Cardiac ventricle fibroblast (primary cell): Measurements from ENCODE around the gene CUL7. TPM values are rescaled to one million over a fixed set of nuclear protein-coding genes. Genes with fewer than 3 reads are reported as not detected.

Source experiments
- total RNA-seq: library from RNA; depleted of rRNA; stranded (reverse); fragments of >200 nt; gene quantifications from 2 replicates; pipeline ENCODE4 v1.2.3, GENCODE V29; 2015

Gene CUL7
- total RNA-seq: 33.3 and 36.4 TPM in 2 replicates

DNA sequence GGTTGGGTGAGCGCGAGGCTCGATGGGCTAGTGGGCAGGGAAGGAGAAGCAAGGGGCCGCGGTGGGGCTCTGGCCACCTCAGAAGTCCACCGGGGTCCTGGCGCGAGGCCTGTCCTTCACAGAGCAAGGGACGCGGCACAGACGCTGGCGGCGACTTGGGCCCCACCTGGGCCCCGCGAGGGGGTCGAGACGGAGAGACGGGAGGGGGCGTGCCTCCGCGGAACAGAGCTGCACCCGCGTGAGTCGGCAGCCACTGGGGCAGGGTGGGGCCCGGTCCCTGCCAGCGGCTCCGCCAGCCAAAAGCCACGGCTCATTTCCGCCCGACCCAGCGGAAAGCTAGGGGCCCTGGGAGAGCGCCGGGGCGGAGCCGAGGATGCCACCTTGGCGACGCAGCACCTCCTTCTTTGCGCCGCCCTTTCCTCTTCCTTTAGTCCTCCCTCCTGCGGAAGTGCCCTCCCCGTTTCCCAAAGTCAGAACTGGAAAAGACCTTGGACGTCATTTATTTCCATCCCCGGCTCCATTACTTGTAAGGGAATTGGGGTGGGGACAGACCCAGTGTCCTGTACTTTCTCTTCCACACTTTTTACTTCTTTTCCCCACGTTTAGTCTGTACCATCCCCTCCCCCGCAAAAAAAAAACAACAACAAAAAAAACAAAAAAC lies at the start of gene CUL7:
TSS of gene CUL7 (minus strand) at position 307 of the 661 bp plus-strand sequence. CDS start 1,063 bp downstream, outside the sequence.

DNA sequence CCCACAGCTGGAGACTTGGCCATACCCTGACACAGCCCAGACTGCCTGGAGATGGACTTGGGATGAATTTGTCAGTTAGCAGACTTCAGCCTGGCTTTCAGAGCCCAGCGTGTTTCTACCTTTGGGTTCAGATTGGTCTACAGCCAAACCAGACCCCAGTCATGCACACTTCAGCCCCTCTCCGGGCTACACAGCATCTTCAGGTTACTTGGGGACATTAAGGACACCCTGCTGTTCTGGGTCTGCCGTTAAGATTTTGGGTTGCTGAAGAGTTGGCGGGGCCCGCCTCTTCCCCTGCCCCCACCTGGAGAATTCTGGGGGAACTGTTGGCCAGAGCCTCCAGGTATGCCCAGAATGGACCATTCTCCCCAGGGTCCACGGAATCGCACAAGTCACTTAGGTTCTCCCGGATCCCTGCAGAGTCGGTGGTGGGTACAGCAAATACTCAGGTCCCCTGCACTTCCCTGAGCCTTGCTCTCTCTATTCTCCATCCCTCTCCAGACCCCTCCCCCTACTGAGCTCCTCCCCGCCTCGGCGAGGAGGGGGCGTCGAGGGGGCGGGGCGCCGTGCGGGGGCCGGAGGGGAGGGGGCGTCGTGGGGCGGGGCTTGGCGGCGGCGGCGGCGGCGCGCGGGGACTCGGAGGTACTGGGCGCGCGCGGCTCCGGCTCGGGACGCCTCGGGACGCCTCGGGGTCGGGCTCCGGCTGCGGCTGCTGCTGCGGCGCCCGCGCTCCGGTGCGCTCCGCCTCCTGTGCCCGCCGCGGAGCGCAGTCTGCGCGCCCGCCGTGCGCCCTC lies 22.2 kb upstream of the CUL7 start, which contains the start of gene PTK7:
TSS of gene PTK7 (plus strand) at position 645 of the 794 bp plus-strand sequence. CDS start 175 bp downstream, outside the sequence.

GRCh38 chr6:43059168-43060033 lies 5.8 kb upstream of the CUL7 start, which contains the start of the genes KLC4 and MRPL2:
KLC4 (plus strand) TSS chr6:43059631; CDS start chr6:43061336, 1,705 bp downstream.
MRPL2 (minus strand) TSS chr6:43059434; CDS start chr6:43059381, 53 bp downstream.

DNA sequence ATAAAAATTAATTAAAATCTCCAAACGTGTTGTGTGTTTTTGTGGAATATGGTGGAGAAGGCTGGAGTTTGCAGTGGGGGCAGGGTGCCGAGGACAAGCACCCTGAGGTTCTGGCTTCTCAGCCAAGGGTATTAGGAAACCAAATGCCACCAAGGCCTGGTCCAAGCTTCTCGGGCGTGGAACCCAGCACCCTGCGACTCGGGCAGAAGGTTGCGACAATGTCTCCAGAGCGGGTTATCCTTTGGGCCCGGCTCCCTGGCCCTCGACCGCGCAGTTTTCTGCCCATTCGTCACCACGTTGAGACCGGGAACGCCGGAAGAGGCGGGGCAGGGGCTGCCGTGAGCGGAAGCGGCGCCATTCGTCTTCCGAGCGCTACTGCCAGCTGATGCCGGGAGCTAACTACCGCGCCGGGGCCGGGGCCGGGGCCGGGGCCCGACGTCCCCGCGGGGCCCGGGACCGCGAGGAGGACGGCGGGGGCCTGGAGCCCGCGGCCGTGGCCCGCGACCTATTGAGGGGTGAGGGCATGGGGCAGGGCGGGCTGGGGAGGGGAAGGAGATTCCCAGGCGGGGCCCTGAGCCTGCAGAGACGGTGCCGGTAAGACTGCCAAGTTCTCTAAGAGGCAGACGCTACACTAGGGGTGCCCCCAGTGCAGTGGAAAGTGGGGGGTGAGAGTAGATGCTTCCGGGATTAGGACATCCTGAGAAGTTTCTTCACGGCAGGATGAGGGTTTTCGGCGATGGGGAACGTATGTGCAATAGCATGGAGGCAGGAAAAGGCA lies 32.2 kb downstream of the CUL7 start, which contains the start of gene RRP36:
TSS of gene RRP36 (plus strand) at position 354 of the 778 bp plus-strand sequence. CDS start at position 386, 32 bp downstream.

GRCh38 chr6:43013843-43014433 lies 39.7 kb downstream of the CUL7 start, which contains the start of the genes KLHDC3 and MEA1:
KLHDC3 (plus strand) TSS chr6:43014249; CDS start chr6:43017193, 2,944 bp downstream.
MEA1 (minus strand) TSS chr6:43013946; CDS start chr6:43013813, 133 bp downstream.

Other genes with a start within 250 kb of the CUL7 start
- gene RPL7L1, start 174.2 kb downstream of the CUL7 start, total RNA-seq: 77.8 and 97.9 TPM in 2 replicates
- gene PTCRA, start 137.8 kb downstream of the CUL7 start, total RNA-seq: not detected in 2 replicates
- 25.5 and 27.7 TPM in 2 replicates for gene CNPY3, start 124.4 kb downstream of the CUL7 start, total RNA-seq
- not detected in 2 replicates for gene GNMT, start 93.1 kb downstream of the CUL7 start, total RNA-seq
- 20.8 and 21.8 TPM in 2 replicates for gene PEX6, start 74.7 kb downstream of the CUL7 start, total RNA-seq
- 31.8 TPM in 2 replicates for gene PPP2R5D, start 69.3 kb downstream of the CUL7 start, total RNA-seq
- gene MEA1, start 39.9 kb downstream of the CUL7 start, total RNA-seq: 54.0 and 61.1 TPM in 2 replicates
- 75.7 and 92.5 TPM in 2 replicates for gene KLHDC3, start 39.6 kb downstream of the CUL7 start, total RNA-seq
- 40.7 and 63.8 TPM in 2 replicates for gene RRP36, start 32.2 kb downstream of the CUL7 start, total RNA-seq
- gene MRPL2, start 5.6 kb upstream of the CUL7 start, total RNA-seq: 14.2 and 26.8 TPM in 2 replicates
- gene KLC4, start 5.8 kb upstream of the CUL7 start, total RNA-seq: 9.9 and 11.0 TPM in 2 replicates
- 110 and 119 TPM in 2 replicates for gene PTK7, start 22.5 kb upstream of the CUL7 start, total RNA-seq
- gene SRF, start 117.4 kb upstream of the CUL7 start, total RNA-seq: 14.1 and 16.3 TPM in 2 replicates
- gene CUL9, start 128.3 kb upstream of the CUL7 start, total RNA-seq: 12.7 and 17.2 TPM in 2 replicates
- 88.2 and 103 TPM in 2 replicates for gene DNPH1, start 175.6 kb upstream of the CUL7 start, total RNA-seq
- not detected in 2 replicates for gene TTBK1, start 189.6 kb upstream of the CUL7 start, total RNA-seq
- not detected in 2 replicates for gene SLC22A7, start 244.4 kb upstream of the CUL7 start, total RNA-seq